AG09319 (cell line): ENCODE data around the gene CASKIN2.

ENCODE experiments used
- DNase-seq: peaks from one replicate; pipeline ENCODE4 v3.0.0-alpha.2; 2010; ENCODE audit warnings: low read depth; ENCODE audit errors: extremely low read depth
- CTCF ChIP-seq: IDR thresholded peaks from 2 replicates; pipeline ENCODE4 v1.5.1; 2011; ENCODE audit warnings: low read depth, mild to moderate bottlenecking, inconsistent platforms, low read length, moderate library complexity

The CASKIN2 gene

GRCh38 chr17:75512926-75513640 lies 2.3 kb downstream of the CASKIN2 start:
- no peak for DNase-seq

GRCh38 chr17:75511610-75512575 lies 3.4 kb downstream of the CASKIN2 start:
- no peak for TF ChIP-seq CTCF
- DNase-seq = no peak

More at GRCh38 chr17:75512926-75513640, 2.3 kb downstream of the CASKIN2 start:
- TF ChIP-seq CTCF = no peak

GRCh38 chr17:75511270-75511609 lies 4.1 kb downstream of the CASKIN2 start:
- no peak for DNase-seq
- no peak for TF ChIP-seq CTCF

GRCh38 chr17:75509528-75510258 lies 5.6 kb downstream of the CASKIN2 start:
- no peak for TF ChIP-seq CTCF
- no peak for DNase-seq

GRCh38 chr17:75508931-75509361 lies 6.4 kb downstream of the CASKIN2 start:
- no peak for TF ChIP-seq CTCF

GRCh38 chr17:75507733-75508719 lies 7.3 kb downstream of the CASKIN2 start:
- TF ChIP-seq CTCF = no peak
- no peak for DNase-seq

More at GRCh38 chr17:75508931-75509361, 6.4 kb downstream of the CASKIN2 start:
- no peak for DNase-seq
